ENCODE measurements around the gene CAMSAP1.

Gene CAMSAP1

GRCh38 chr9:135810806-135811575 is 96.4 kb downstream of the CAMSAP1 start:
- no peaks in the 10 kb centered on the region for H3K4me1 ChIP-seq (ENCODE audit: insufficient read depth, low read length)
- H3K9me3 ChIP-seq (ENCODE audit: insufficient read depth, low read length, severe bottlenecking): no peaks in the 10 kb centered on the region
- TF ChIP-seq CTCF (IDR thresholded peaks at IDR 0.05; ENCODE audit: borderline replicate concordance, extremely low read depth, low read length, poor library complexity, severe bottlenecking) (no peak), EZH2 (IDR thresholded peaks at IDR 0.05; ENCODE audit: borderline replicate concordance, low read depth, low read length, severe bottlenecking) (no peak)
- H3K4me2 ChIP-seq (ENCODE audit: insufficient read depth, low read length): no peak overlapping the region
- ATAC-seq (ENCODE audit: insufficient read depth, low read depth) (no peak), DNase-seq (no peak)
- H2AFZ ChIP-seq (ENCODE audit: low read depth, low read length): no peak overlapping the region
- H3K79me2 ChIP-seq (ENCODE audit: insufficient read depth, low read length): no peaks in the 10 kb centered on the region
- no peak overlapping the region for H3K27ac ChIP-seq (ENCODE audit: low read length)
- H3K36me3 ChIP-seq (ENCODE audit: insufficient read depth, low read length): peaks cover 56% of the 10 kb centered on the region
- peaks cover 4% of the 10 kb centered on the region for H4K20me1 ChIP-seq (ENCODE audit: insufficient read depth, low read length)
- no peak overlapping the region for H3K4me3 ChIP-seq (ENCODE audit: low read depth in 1 of 2, low read length in 2 of 2)
- no peak overlapping the region for H3K9ac ChIP-seq (ENCODE audit: low read depth, low read length)
- no peaks in the 10 kb centered on the region for H3K27me3 ChIP-seq (ENCODE audit: insufficient read depth, low read length, poor library complexity)

GRCh38 chr9:135809166-135809565 is 98.2 kb downstream of the CAMSAP1 start:
- TF ChIP-seq CTCF (IDR thresholded peaks at IDR 0.05; ENCODE audit: borderline replicate concordance, extremely low read depth, low read length, poor library complexity, severe bottlenecking): no peak
- TF ChIP-seq EZH2 (IDR thresholded peaks at IDR 0.05; ENCODE audit: borderline replicate concordance, low read depth, low read length, severe bottlenecking): no peak
- no peaks in the 10 kb centered on the region for H3K4me1 ChIP-seq (ENCODE audit: insufficient read depth, low read length)
- H2AFZ ChIP-seq (ENCODE audit: low read depth, low read length): no peak overlapping the region
- no peaks in the 10 kb centered on the region for H3K27me3 ChIP-seq (ENCODE audit: insufficient read depth, low read length, poor library complexity)
- ATAC-seq (ENCODE audit: insufficient read depth, low read depth) (no peak), DNase-seq (no peak)
- peaks cover 8% of the 10 kb centered on the region; the same call in 1 of the 2 replicates for H4K20me1 ChIP-seq (ENCODE audit: insufficient read depth, low read length)
- no peak overlapping the region for H3K4me3 ChIP-seq (ENCODE audit: low read depth in 1 of 2, low read length in 2 of 2)
- H3K9ac ChIP-seq (ENCODE audit: low read depth, low read length): no peak overlapping the region
- no peak overlapping the region for H3K27ac ChIP-seq (ENCODE audit: low read length)
- H3K4me2 ChIP-seq (ENCODE audit: insufficient read depth, low read length): no peak overlapping the region
- H3K36me3 ChIP-seq (ENCODE audit: insufficient read depth, low read length): peaks cover 40% of the 10 kb centered on the region
- no peaks in the 10 kb centered on the region for H3K79me2 ChIP-seq (ENCODE audit: insufficient read depth, low read length)
- no peaks in the 10 kb centered on the region for H3K9me3 ChIP-seq (ENCODE audit: insufficient read depth, low read length, severe bottlenecking)

- Histone ChIP-seq H3K9me3 (ENCODE audit: insufficient read depth, low read length, severe bottlenecking) (no peaks in the 10 kb centered on the region), H4K20me1 (ENCODE audit: insufficient read depth, low read length) (peaks cover 4% of the 10 kb centered on the region; the same call in 1 of the 2 replicates)
- no peak for DNase-seq
Measured at GRCh38 chr9:135805422-135806022, 101.8 kb downstream of the CAMSAP1 start.

More at GRCh38 chr9:135805422-135806022, 101.8 kb downstream of the CAMSAP1 start:
- TF ChIP-seq EZH2 (IDR thresholded peaks at IDR 0.05; ENCODE audit: borderline replicate concordance, low read depth, low read length, severe bottlenecking) (no peak), CTCF (IDR thresholded peaks at IDR 0.05; ENCODE audit: borderline replicate concordance, extremely low read depth, low read length, poor library complexity, severe bottlenecking) (no peak)
- no peak overlapping the region for H3K4me2 ChIP-seq (ENCODE audit: insufficient read depth, low read length)
- no peak overlapping the region for H3K27ac ChIP-seq (ENCODE audit: low read length)
- H3K9ac ChIP-seq (ENCODE audit: low read depth, low read length): no peak overlapping the region
- no peaks in the 10 kb centered on the region for H3K27me3 ChIP-seq (ENCODE audit: insufficient read depth, low read length, poor library complexity)
- H3K36me3 ChIP-seq (ENCODE audit: insufficient read depth, low read length): peaks cover 11% of the 10 kb centered on the region
- no peak overlapping the region for H3K4me3 ChIP-seq (ENCODE audit: low read depth in 1 of 2, low read length in 2 of 2)
- H3K79me2 ChIP-seq (ENCODE audit: insufficient read depth, low read length): no peaks in the 10 kb centered on the region
- no peak for ATAC-seq (ENCODE audit: insufficient read depth, low read depth)
- H2AFZ ChIP-seq (ENCODE audit: low read depth, low read length): no peak overlapping the region
- H3K4me1 ChIP-seq (ENCODE audit: insufficient read depth, low read length): no peaks in the 10 kb centered on the region
